Measurements from ENCODE around the gene SMAD2.

- TF ChIP-seq CTCF (IDR thresholded peaks at IDR 0.05; ENCODE audit: low read length) (no peak), EZH2 (optimal IDR thresholded peaks at IDR 0.05; ENCODE audit: low read depth, low read length) (no peak), EZH2phosphoT487 (IDR thresholded peaks at IDR 0.05; ENCODE audit: low read length) (no peak)
These were observed 40.4 kb upstream of the SMAD2 start for GRCh38 chr18:47970664-47971531.
